Stimulated activated CD8-positive, alpha-beta memory T cell treated with anti-CD3 and anti-CD28 coated beads, Interleukin-7, amount 100 ng/mL, for 48 hours (primary cell): ENCODE results near the gene BCORL1.

Experiments
- DNase-seq, 2 donors: peaks; one replicate each; pipeline ENCODE4 v3.0.0-alpha.2; 2020; ENCODE audit warnings: low read depth in 1 of 2; ENCODE audit errors: extremely low read depth in 1 of 2

BCORL1 gene

GRCh38 chrX:129982300-129983251 is at the start of gene BCORL1:
TSS of gene BCORL1 (plus strand) at chrX:129982635. CDS start at chrX:130005232, 22,597 bp downstream.
- peak; percentile 68 to 84 for DNase-seq

- DNase-seq, result no peak
Observed at GRCh38 chrX:129932821-129933321, 49.6 kb upstream of the BCORL1 start.

GRCh38 chrX:129933700-129934099 is 48.7 kb upstream of the BCORL1 start:
- DNase-seq, result no peak

GRCh38 chrX:129934461-129934860 is 48.0 kb upstream of the BCORL1 start:
- no peak for DNase-seq

GRCh38 chrX:129934952-129935351 is 47.5 kb upstream of the BCORL1 start:
- no peak for DNase-seq

GRCh38 chrX:129938081-129938480 is 44.4 kb upstream of the BCORL1 start:
- no peak for DNase-seq

GRCh38 chrX:129939986-129940385 is 42.4 kb upstream of the BCORL1 start:
- no peak for DNase-seq

GRCh38 chrX:129940721-129941120 is 41.7 kb upstream of the BCORL1 start:
- DNase-seq, result no peak

- DNase-seq, result no peak
Observed at GRCh38 chrX:129945131-129945530, 37.3 kb upstream of the BCORL1 start.

- DNase-seq, result no peak
Observed at GRCh38 chrX:129953334-129953648, 29.1 kb upstream of the BCORL1 start.

- no peak for DNase-seq
Observed at GRCh38 chrX:129953881-129954280, 28.6 kb upstream of the BCORL1 start.

- DNase-seq, result no peak
Observed at GRCh38 chrX:129954804-129955203, 27.6 kb upstream of the BCORL1 start.

- no peak for DNase-seq
Observed at GRCh38 chrX:129955682-129956081, 26.8 kb upstream of the BCORL1 start.

- no peak for DNase-seq
Observed at GRCh38 chrX:129956145-129956544, 26.3 kb upstream of the BCORL1 start.

- DNase-seq, result no peak
Observed at GRCh38 chrX:129956765-129957164, 25.7 kb upstream of the BCORL1 start.

GRCh38 chrX:129957241-129958082 is 25.0 kb upstream of the BCORL1 start:
- no peak for DNase-seq

- DNase-seq, result no peak
Observed at GRCh38 chrX:129958083-129958465, 24.4 kb upstream of the BCORL1 start.

GRCh38 chrX:129958814-129959492 is 23.5 kb upstream of the BCORL1 start:
- DNase-seq, result no peak

- DNase-seq, result no peak
Observed at GRCh38 chrX:129959493-129959832, 23.0 kb upstream of the BCORL1 start.

- DNase-seq, result peak in 1 of 2 donors; percentile 58
Observed at GRCh38 chrX:129961180-129962083, 21.0 kb upstream of the BCORL1 start.
